HepG2 (cell line): Measurements from ENCODE around the gene ARHGEF39. TPM values are rescaled to one million over a fixed set of nuclear protein-coding genes. Genes with fewer than 3 reads are reported as not detected.

Experiments
- AKNA ChIP-seq: sonication (generic); formaldehyde crosslinking; IDR thresholded peaks from 2 replicates; pipeline ENCODE4 v1.4.0; 2020; ENCODE audit warnings: missing genetic modification reagents, borderline replicate concordance
- ASH2L ChIP-seq: fragments of 300-600, 200-600 bp; sonication (generic); IDR thresholded peaks from 2 replicates; pipeline ENCODE4 v1.7.0; 2017; ENCODE audit warnings: low read depth, mild to moderate bottlenecking, moderate library complexity, mixed read lengths, low read length; ENCODE audit not compliant: insufficient read length
- PATZ1 ChIP-seq: sonication (generic); formaldehyde crosslinking; IDR thresholded peaks from 2 replicates; pipeline ENCODE4 v1.4.0; 2020; ENCODE audit warnings: missing genetic modification reagents
- POGK ChIP-seq: sonication (generic); formaldehyde crosslinking; conservative IDR thresholded peaks from 2 replicates; pipeline ENCODE4 v1.8.0; 2022; ENCODE audit warnings: mild to moderate bottlenecking, moderate library complexity, missing genetic modification reagents
- PRDM4 ChIP-seq: sonication (generic); formaldehyde crosslinking; IDR thresholded peaks from 2 replicates; pipeline ENCODE4 v1.9.0; 2021; ENCODE audit warnings: missing genetic modification reagents, borderline replicate concordance
- RELA ChIP-seq: sonication (generic); formaldehyde crosslinking; IDR thresholded peaks from 2 replicates; pipeline ENCODE4 v1.4.0; 2020; ENCODE audit warnings: missing genetic modification reagents
- RORA ChIP-seq: sonication (generic); formaldehyde crosslinking; IDR thresholded peaks from 2 replicates; pipeline ENCODE4 v1.5.0; 2020; ENCODE audit warnings: mild to moderate bottlenecking, missing genetic modification reagents, moderate library complexity
- ZFP91 ChIP-seq: sonication (generic); formaldehyde crosslinking; IDR thresholded peaks from 2 replicates; pipeline ENCODE4 v1.9.0; 2022; ENCODE audit warnings: missing genetic modification reagents, mild to moderate bottlenecking, borderline replicate concordance
- ZNF367 ChIP-seq: sonication (generic); formaldehyde crosslinking; IDR thresholded peaks from 2 replicates; pipeline ENCODE4 v1.4.0; 2020; ENCODE audit warnings: missing genetic modification reagents, borderline replicate concordance
- ZNF629 ChIP-seq: sonication (generic); formaldehyde crosslinking; conservative IDR thresholded peaks from 2 replicates; pipeline ENCODE4 v1.5.0; 2020; ENCODE audit warnings: missing genetic modification reagents
- polyA plus RNA-seq, 8 experiments: library from polyadenylated mRNA; depleted of rRNA in 3 of 8; stranded (reverse) in 7 of 8; unstranded in 1 of 8; fragments of >200 nt; fragmentation: Illumina TruSeq in 4 of 8; extraction: Trizol in 4 of 8; gene quantifications; 2 replicates each; pipeline versions ENCODE4 v1.2.1 to v1.2.3, GENCODE V29; 2011 to 2016; ENCODE audit warnings: low read depth in 4 of 8, missing spikeins in 1 of 8, mixed read lengths in 1 of 8; ENCODE audit not compliant: insufficient read depth in 1 of 8
- total RNA-seq, 5 experiments: library from RNA; depleted of rRNA; stranded (reverse); fragments of >200 nt; fragmentation: Illumina TruSeq; extraction: Trizol; gene quantifications; 2 replicates each; pipeline ENCODE4 v1.2.3, GENCODE V29; 2016; ENCODE audit warnings: low read depth in 1 of 5

ARHGEF39 gene
- total and polyA plus RNA-seq, 2 of the 13 experiments (the other 11 are each of a cell fraction or from before 2014, with no cell fraction given) = 11.2 to 12.3 TPM

GRCh38 chr9:35669331-35670145 lies 4.5 kb upstream of the ARHGEF39 start (continued):
- TF ChIP-seq AKNA (CRISPR knock-in tag) = no peak
- peak; percentile 63 for TF ChIP-seq ASH2L
- no peak for TF ChIP-seq ZFP91 (CRISPR knock-in tag)
- no peak for TF ChIP-seq ZNF367 (CRISPR knock-in tag)
- TF ChIP-seq POGK (CRISPR knock-in tag) = no peak
- TF ChIP-seq PATZ1 (CRISPR knock-in tag) = peak; percentile 42; the same call in 1 of the 2 replicates
- TF ChIP-seq PRDM4 (CRISPR knock-in tag) = no peak
- peak; percentile 31; the same call in 1 of the 2 replicates for TF ChIP-seq ZNF629 (CRISPR knock-in tag)
- no peak for TF ChIP-seq RELA (CRISPR knock-in tag)
- TF ChIP-seq RORA (CRISPR knock-in tag) = no peak
